Activated gamma-delta T cell (primary cell): ENCODE measurements around the gene PCBD2.
"Not testable (repeated sequence)": the region's sequence is repeated elsewhere in the genome, so short reads cannot be mapped to it uniquely, and the experiment has no call there.

ENCODE experiments used
- DNase-seq: peaks from one replicate; lab custom pipeline; 2025; lab: John Stamatoyannopoulos, UW
- total RNA-seq, 2 donors: gene quantifications; one replicate each; lab custom pipeline; 2026; lab: John Stamatoyannopoulos, UW

PCBD2 gene
- 19.1 to 19.3 reads per million in 2 donors for total RNA-seq

DNA sequence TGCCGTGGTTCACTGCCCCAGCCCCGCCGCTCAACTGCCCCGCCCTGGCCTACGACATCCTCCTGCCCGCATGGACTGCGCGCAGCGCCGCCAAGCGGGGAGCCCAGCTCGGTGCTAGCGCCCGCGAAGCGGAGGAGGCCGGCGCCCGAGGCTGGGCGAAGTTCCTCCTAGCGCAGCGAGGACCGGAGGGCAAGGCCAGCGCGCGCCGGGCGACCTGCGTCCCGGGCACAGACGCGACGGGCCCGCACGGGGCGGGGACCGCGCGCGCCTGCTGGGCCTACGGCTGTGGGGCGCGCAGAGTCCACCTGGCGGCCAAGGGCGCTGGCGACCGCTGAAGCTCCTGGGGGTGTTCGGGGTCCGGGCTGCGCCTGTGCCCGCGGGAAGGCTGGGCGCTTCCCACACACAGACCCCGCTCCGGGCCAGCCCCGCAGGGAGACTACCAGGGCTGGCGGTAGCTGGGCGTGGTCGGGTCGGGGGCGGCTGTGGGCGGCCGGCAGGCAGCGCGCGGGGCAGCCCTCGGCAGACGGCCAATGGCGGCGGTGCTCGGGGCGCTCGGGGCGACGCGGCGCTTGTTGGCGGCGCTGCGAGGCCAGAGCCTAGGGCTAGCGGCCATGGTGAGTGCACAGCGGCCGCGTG is at the start of gene PCBD2:
Gene PCBD2, plus strand, starts transcription at position 522 of the 636 bp plus-strand sequence. Its CDS starts 9 bp downstream, at position 531.
- DNase-seq = peak; percentile 78

GRCh38 chr5:134856465-134856864 is 48.5 kb upstream of the PCBD2 start:
- not testable (repeated sequence) for DNase-seq

GRCh38 chr5:134857401-134857800 is 47.5 kb upstream of the PCBD2 start:
- DNase-seq = no peak

DNA sequence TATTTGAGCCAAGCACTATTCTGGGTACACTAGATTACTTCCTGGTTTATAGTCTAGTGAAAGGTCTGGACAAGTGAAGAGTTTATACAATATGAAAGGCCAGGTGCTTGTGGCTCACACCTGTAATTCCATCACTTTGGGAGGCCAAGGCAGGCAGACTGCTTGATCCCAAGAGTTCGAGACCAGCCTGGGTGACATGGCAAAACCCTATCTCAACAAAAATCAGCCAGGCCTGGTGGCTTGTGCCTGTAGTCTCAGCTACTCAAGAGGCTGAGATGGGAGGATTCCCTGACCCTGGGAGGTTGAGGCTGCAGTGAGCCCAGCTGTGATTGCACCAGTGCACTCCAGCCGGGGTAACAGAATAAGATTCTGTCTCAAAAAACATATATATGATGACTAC is 40.2 kb upstream of the PCBD2 start:
- no peak for DNase-seq

DNA sequence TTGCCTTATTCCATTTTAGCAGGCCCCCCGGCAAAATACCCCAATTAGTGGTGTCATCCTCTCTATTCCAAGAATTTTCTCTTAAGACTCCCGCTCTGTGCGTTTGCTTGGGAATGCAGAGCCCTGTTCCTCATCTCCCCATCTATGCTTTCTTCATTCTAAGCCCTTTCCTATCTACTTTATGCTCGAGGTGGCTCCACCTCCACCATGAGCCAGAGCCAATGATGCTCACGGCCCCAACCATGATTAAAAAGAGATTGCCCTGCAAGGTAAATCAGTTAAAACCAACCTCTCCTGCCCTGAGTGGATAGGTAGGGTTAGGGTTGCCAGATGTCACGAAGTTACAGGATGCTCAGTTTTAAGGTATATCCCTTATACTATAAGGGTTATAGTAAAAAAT is 31.4 kb upstream of the PCBD2 start:
- DNase-seq = no peak

DNA sequence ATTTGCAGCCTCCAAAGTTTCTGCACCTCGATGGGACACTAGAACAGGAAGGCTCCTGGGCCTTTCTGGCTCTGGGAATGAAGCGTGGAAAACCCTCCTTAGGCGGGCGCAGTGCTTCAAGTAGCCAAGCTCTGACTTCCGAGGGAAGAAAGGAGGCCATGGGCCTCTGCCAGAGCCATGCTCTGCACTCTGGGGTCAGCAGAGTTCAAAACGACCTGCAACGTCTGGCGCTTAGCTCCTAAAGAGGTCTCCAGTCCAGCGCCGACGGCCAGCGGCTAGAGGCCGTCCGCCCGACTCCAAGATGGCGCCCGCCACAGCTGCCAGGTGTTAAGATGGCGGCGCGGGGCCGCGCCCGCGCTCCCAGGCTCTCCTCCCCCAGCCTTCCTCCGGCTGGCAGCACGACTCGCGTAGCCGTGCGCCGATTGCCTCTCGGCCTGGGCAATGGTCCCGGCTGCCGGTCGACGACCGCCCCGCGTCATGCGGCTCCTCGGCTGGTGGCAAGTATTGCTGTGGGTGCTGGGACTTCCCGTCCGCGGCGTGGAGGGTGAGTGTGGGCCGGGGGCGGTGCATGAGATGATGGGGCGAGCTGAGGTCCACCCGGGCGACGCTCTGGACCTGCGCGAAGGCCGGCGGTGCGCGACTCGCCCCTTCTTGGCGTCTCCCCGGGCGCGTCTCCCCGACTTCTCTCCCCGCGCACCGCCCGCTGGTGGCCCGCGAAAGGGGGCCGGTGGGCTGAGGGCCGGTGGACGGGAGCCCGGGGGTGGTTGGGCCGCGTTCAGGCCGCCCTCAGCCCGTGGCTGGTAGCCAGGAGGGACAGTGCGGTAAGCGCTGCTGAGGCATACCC is 30.7 kb upstream of the PCBD2 start, which contains the start of gene TXNDC15:
Gene TXNDC15, plus strand, starts transcription at position 385 of the 844 bp plus-strand sequence. Its CDS starts 57 bp downstream, at position 442.
- peak; percentile 71 for DNase-seq

- DNase-seq = no peak
Observed at GRCh38 chr5:134874831-134875655, 29.9 kb upstream of the PCBD2 start.

- no peak for DNase-seq
Observed at GRCh38 chr5:134877159-134877558, 27.8 kb upstream of the PCBD2 start.

DNA sequence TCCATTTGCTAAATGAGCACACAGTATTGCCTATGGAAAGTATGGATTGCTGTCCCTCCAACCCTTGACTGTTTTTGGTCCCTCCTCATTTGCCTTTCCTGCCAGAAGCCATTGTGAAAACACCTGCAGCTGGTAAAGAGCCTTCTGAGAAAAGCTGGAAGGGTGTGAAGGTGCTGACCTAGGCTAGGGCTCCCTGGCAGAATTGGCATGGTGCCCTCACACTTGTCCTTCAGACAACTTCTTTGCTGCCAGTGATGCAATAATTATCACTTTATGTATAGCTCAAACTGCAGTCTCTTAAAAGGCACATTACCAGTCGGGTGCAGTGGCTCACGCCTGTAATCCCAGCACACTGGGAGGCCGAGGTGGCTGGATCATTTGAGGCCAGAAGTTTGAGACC is 26.5 kb upstream of the PCBD2 start:
- no peak for DNase-seq

DNA sequence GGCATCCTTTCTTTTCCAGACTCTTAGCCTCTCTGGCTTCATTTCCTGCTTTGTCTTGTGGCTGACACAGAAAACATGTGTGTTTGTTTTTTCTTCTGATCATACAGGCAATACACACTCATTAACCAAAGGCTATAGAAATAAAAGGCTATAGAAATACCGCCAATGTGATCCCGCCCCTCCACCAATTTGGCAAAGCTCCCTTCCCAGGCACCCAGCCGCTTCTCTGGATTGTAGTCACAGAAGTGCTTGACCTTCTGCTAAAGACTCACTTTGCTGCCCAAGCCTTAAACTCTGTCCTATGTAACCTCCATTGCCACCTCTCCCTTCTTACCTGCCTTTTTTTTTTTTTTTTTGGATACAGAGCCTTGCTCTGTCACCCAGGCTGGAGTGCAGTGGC is 25.5 kb upstream of the PCBD2 start:
- no peak for DNase-seq

DNA sequence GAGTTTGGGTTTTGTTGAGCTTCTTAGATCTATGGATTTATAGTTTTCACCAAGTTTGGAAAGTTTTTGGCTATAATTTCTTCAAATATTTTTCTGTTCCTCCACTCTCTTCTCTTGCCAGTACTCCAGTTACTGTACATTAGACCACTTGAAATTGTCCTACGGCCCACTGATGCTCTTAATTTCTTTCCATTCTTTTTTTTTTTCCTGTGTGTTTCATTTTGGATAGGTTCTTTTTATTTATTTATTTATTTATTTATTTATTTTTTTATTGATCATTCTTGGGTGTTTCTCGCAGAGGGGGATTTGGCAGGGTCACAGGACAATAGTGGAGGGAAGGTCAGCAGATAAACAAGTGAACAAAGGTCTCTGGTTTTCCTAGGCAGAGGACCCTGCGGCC is 24.0 kb upstream of the PCBD2 start:
- not testable (repeated sequence) for DNase-seq

DNA sequence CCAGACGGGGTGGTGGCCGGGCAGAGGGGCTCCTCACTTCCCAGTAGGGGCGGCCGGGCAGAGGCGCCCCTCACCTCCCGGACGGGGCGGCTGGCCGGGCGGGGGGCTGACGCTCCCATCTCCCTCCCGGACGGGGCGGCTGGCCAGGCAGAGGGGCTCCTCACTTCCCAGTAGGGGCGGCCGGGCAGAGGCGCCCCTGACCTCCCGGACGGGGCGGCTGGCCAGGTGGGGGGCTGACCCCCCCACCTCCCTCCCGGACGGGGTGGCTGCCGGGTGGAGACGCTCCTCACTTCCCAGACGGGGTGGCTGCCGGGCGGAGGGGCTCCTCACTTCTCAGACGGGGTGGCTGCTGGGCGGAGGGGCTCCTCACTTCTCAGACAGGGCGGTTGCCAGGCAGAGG is 23.2 kb upstream of the PCBD2 start:
- DNase-seq = not testable (repeated sequence)

DNA sequence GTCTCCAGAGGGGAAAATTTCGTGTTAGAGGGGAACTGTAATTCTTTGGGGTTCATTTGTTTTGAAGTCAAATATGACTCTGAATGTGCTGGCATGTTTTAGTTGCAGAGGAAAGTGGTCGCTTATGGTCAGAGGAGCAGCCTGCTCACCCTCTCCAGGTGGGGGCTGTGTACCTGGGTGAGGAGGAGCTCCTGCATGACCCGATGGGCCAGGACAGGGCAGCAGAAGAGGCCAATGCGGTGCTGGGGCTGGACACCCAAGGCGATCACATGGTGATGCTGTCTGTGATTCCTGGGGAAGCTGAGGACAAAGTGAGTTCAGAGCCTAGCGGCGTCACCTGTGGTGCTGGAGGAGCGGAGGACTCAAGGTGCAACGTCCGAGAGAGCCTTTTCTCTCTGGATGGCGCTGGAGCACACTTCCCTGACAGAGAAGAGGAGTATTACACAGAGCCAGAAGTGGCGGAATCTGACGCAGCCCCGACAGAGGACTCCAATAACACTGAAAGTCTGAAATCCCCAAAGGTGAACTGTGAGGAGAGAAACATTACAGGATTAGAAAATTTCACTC is 17.3 kb upstream of the PCBD2 start:
- DNase-seq = no peak

DNA sequence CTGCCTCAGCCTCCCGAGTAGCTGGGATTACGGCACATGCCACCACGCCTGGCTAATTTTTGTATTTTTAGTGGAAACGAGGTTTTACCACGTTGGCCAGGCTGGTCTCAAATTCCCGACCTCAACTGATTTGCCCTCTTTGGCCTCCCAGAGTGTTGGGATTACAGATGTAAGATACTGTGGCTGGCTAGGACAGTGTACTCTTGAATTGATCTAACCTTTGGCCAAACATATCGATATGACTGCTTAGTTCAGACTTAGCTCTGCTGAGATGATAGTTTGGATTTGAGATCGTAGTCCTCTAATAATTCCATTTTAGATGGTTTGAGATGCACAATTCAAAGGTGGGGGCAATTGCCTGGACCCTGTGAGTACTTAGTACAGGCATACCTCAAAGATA is 15.6 kb upstream of the PCBD2 start:
- no peak for DNase-seq

DNA sequence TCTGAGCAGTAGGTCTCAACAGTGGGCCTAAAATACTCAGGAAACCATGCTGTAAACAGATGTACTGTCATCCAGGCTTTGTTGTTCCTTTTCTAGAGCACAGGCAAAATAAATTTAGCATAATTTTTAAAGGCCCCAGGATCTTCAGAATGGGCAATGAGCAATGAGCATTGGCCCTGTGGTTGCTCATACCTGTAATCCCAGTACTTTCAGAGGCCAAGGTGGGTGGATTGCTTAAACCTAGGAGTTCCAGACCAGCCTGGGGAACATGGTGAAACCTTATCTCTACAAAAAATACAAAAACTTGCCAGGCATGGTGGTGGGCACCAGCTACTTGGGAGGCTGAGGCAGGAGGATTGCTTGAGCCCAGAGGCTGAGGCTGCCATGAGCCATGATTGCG is 13.5 kb upstream of the PCBD2 start:
- no peak for DNase-seq

DNA sequence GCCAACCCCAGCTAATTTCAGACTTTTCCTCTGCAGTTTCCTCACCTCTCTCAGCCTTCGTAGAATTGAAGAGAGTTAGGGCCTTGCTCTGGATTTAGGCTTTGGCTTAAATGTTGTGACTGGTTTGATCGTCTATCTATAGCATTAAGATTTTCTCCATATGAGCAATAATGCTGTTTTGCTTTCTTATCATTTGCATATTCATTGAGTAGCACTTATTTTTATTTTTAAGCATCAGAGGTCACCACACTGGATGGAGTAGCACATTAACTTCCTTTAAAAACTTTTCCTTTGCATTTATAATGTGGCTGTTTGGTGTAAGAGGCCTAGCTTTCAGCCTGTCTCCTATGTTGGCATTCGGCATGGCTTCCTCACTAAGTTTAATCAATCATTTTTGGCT is 12.6 kb upstream of the PCBD2 start:
- no peak for DNase-seq

GRCh38 chr5:134892926-134893325 is 12.0 kb upstream of the PCBD2 start:
- DNase-seq = no peak

DNA sequence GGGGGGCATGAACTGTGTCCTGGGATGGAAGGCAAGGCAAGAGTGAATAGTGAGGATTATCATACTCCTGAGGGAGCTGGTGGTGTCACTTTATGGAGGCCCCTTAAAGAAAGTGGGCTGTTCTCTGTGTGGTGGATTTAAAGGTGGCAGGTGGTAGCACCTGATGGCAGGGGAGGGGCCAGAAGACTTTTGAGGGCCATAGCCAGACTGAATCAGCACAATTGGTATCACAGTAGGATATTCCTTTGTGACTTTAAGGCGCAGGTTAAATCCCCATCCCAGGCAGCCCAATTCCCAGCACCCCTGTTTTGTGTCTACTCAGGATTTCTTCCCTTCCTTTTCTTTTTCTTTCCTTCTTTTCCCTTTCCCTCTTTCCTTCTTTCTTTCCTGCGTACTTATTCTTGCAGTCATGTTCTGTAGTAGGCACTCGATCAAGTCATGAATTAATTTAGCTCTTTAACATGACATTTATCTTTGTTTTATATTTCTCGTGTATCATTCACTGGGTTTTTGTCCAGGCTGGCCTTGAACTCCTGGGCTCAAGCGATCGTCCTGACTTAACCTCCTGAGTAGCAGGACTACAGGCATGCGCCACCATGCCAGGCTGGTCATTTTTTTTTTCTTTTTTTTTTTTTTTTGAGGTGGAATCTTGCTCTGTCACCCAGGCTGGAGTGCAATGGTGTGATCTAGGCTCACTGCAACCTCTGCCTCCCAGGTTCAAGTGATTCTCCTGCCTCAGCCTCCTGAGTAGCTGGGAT is 11.0 kb upstream of the PCBD2 start:
- no peak for DNase-seq

GRCh38 chr5:134902071-134902801 is 2.7 kb upstream of the PCBD2 start:
- no peak for DNase-seq

DNA sequence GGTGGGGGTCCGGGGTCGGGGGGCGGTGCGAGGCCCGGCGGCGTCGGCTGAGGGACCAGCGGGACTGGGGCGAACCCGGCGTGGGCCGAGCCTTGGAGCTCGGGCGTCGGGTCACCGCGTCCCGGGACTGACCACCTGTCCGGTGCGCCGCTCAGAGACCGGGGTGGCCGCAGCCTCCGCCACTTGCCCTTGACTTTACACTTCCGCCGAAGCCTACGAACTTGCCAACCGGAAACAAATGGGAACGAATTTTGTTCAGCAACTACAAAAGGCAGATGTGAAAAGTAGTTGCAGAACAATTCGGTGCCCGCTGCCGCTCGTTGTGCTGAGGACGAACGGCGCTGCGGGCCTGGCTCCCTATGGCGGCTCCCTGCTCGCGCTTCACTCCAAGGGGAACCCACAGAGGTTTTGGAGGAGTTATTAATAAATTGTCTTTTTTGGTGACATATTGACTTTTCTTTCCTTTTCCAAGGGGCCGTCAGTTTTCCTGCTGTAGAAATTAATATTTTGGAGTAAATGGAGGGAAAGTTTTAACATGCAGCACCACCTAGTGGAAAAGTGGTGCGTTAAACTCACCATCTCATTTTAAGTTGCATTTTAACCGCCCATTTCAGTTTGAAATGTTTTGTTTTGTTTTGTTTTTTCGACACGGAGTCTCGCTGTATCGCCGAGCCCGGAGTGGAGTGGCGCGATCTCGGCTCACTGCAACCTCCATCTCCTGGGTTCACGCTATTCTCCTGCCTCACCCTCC is 490 bp downstream of the PCBD2 start:
- no peak for DNase-seq
